ENCODE measurements around the gene PRKCD.

The PRKCD gene

GRCh38 chr3:53160660-53161449, at the start of gene PRKCD:
Gene PRKCD, plus strand, starts transcription at chr3:53161209. Its CDS starts 17,214 bp downstream, at chr3:53178423.
- DNase-seq (ENCODE audit: low read depth) = peak; percentile 78

GRCh38 chr3:53111822-53112221, 49.2 kb upstream of the PRKCD start:
- no peak for DNase-seq (ENCODE audit: low read depth)

- no peak for DNase-seq (ENCODE audit: low read depth)
Measured at GRCh38 chr3:53113293-53114010, 47.6 kb upstream of the PRKCD start.

GRCh38 chr3:53114011-53114400, 47.0 kb upstream of the PRKCD start:
- peak; percentile 69 for DNase-seq (ENCODE audit: low read depth)

GRCh38 chr3:53114412-53115074, 46.5 kb upstream of the PRKCD start:
- no peak for DNase-seq (ENCODE audit: low read depth)

- DNase-seq (ENCODE audit: low read depth) = no peak
Measured at GRCh38 chr3:53116956-53117355, 44.1 kb upstream of the PRKCD start.

GRCh38 chr3:53120336-53120735, 40.7 kb upstream of the PRKCD start:
- no peak for DNase-seq (ENCODE audit: low read depth)

GRCh38 chr3:53122255-53122932, 38.6 kb upstream of the PRKCD start:
- no peak for DNase-seq (ENCODE audit: low read depth)

GRCh38 chr3:53122933-53123305, 38.1 kb upstream of the PRKCD start:
- no peak for DNase-seq (ENCODE audit: low read depth)

GRCh38 chr3:53123510-53123909, 37.5 kb upstream of the PRKCD start:
- no peak for DNase-seq (ENCODE audit: low read depth)

- no peak for DNase-seq (ENCODE audit: low read depth)
Measured at GRCh38 chr3:53123953-53124352, 37.1 kb upstream of the PRKCD start.

GRCh38 chr3:53126601-53127000, 34.4 kb upstream of the PRKCD start:
- DNase-seq (ENCODE audit: low read depth) = no peak

GRCh38 chr3:53129344-53129743, 31.7 kb upstream of the PRKCD start:
- no peak for DNase-seq (ENCODE audit: low read depth)

GRCh38 chr3:53130179-53131061, 30.6 kb upstream of the PRKCD start, which contains the start of gene RFT1:
Gene RFT1, minus strand, starts transcription at chr3:53130435. Its CDS starts 35 bp downstream, at chr3:53130400.
- DNase-seq (ENCODE audit: low read depth) = peak; percentile 95

- DNase-seq (ENCODE audit: low read depth) = no peak
Measured at GRCh38 chr3:53131096-53131495, 29.9 kb upstream of the PRKCD start.

- DNase-seq (ENCODE audit: low read depth) = no peak
Measured at GRCh38 chr3:53132347-53132746, 28.7 kb upstream of the PRKCD start.

- peak; percentile 66 for DNase-seq (ENCODE audit: low read depth)
Measured at GRCh38 chr3:53134631-53135232, 26.3 kb upstream of the PRKCD start.

GRCh38 chr3:53137221-53137620, 23.8 kb upstream of the PRKCD start:
- no peak for DNase-seq (ENCODE audit: low read depth)

GRCh38 chr3:53137835-53138446, 23.1 kb upstream of the PRKCD start:
- no peak for DNase-seq (ENCODE audit: low read depth)

Measured in activated T-cell treated with anti-CD3 and anti-CD28 coated beads for 48 hours (primary cell).